ENCODE data around the gene KCNJ1. TPM values are rescaled to one million over a fixed set of nuclear protein-coding genes. Genes with fewer than 3 reads are reported as not detected.

Gene KCNJ1
- polyA plus RNA-seq, 1 donor, result not detected

DNA sequence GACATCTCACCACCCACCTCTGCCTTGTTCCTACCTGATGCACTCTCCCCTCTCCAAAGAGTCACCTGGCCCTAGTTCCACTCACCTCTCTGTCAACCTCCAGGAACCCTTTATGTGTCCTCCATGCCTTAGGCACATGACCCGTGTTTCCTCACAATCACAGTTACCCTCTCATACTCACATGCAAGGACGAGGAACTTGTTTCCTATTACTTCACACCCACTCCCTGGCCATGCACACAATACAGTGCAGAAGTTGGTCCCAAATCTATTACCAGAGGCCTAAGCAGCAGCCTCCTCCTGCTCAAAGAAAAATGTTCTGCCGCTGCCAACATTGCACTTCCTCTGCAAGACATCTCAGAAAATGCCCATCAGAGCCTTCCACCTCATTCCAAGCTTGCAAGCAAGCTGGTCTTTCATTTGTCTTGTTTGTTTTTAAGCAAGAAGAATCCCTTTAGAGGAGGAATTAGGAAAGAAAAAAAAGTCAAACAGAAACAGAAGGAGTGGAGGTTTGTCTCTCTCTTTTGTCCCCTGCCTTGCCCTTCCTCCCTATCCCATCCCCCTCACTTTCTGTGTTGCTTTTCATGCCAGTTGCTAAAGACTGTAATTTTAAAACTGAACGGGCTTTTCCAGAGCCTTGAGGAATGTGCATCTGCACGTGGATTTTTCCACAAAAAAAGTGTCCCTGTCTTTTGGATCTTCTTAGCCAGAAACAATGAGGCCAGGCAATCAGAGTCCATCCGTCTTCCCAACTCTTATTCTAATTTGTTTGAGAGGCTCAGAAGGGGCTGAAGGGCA, 63.4 kb downstream of the KCNJ1 start:
- no peaks in the 10 kb centered on the region for H3K4me1 ChIP-seq (ENCODE audit: control insufficient read depth, insufficient read depth, low read length)
- H3K4me3 ChIP-seq (ENCODE audit: low read length), result no peak overlapping the region
- WGBS (ENCODE audit: insufficient coverage, low lambda C conversion rate), result no CpG with 5 or more reads among the region's 6 CpGs
- no peaks in the 10 kb centered on the region for H3K36me3 ChIP-seq (ENCODE audit: control insufficient read depth, insufficient read depth, low read length)
- H3K9me3 ChIP-seq (ENCODE audit: control insufficient read depth, low read depth, low read length), result no peaks in the 10 kb centered on the region
- no peak for DNase-seq
- H3K27ac ChIP-seq (ENCODE audit: low read length), result no peak overlapping the region
- H3K27me3 ChIP-seq (ENCODE audit: control insufficient read depth, insufficient read depth, low read length), result peaks cover 19% of the 10 kb centered on the region

DNA sequence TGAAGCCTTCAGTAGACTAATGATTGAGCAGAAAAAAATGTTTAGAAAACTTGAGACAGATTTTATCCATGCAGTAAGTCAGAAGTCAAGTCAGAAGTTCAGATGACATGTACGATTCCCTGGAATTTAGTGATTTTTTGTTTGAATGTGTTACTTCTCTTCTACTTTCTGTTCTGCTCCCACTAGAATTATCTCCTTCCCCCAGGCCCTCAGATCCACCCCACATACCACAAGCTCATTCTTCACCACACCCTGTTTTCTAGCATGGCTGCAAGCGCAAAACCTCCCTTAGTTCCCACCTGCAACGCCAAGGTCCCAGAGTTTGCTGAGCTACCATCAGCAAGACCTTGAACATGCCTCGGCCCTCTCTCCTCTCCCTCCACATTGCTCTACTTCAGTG, 64.1 kb downstream of the KCNJ1 start:
- no CpG with 5 or more reads among the region's 4 CpGs for WGBS (ENCODE audit: insufficient coverage, low lambda C conversion rate)
- Histone ChIP-seq H3K27ac (ENCODE audit: low read length) (no peak overlapping the region), H3K4me1 (ENCODE audit: control insufficient read depth, insufficient read depth, low read length) (no peaks in the 10 kb centered on the region), H3K4me3 (ENCODE audit: low read length) (no peak overlapping the region), H3K36me3 (ENCODE audit: control insufficient read depth, insufficient read depth, low read length) (no peaks in the 10 kb centered on the region), H3K27me3 (ENCODE audit: control insufficient read depth, insufficient read depth, low read length) (peaks cover 19% of the 10 kb centered on the region), H3K9me3 (ENCODE audit: control insufficient read depth, low read depth, low read length) (no peaks in the 10 kb centered on the region)
- no peak for DNase-seq

DNA sequence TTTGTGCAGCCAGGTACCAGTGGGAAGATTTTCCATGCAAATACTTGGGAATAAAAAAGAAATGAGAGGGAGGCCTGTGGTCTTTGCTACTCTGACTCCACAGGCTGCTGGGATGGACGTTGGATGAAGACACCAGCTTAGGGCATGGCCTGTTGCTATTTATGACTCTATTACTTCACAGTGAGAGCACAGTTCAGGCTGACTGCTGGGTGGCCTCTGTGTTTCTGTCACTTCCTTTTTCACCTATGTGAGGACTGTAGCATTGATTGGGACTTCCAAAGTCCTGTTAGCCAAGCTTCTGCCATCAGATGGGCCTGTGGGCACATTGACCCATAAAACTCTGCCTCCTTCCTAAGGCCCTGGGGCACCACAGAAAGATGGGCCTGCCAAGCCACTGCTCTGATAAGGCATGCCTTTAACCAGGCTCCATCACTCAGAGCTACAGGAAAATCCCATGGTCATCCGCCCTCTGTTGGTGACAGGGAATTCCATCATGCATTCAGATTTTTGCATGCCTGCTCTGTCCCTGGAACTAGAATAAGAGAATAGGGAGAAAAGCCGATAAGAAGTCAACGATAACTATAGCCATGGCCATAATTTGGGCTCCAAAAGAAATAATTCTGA, 64.6 kb downstream of the KCNJ1 start:
- Histone ChIP-seq H3K9me3 (ENCODE audit: control insufficient read depth, low read depth, low read length) (no peaks in the 10 kb centered on the region), H3K36me3 (ENCODE audit: control insufficient read depth, insufficient read depth, low read length) (no peaks in the 10 kb centered on the region), H3K4me1 (ENCODE audit: control insufficient read depth, insufficient read depth, low read length) (no peaks in the 10 kb centered on the region), H3K27me3 (ENCODE audit: control insufficient read depth, insufficient read depth, low read length) (peaks cover 19% of the 10 kb centered on the region), H3K27ac (ENCODE audit: low read length) (no peak overlapping the region), H3K4me3 (ENCODE audit: low read length) (no peak overlapping the region)
- DNase-seq, result peak in 1 of 2 donors; percentile 7
- 36% methylated on average over 2 of the region's 4 CpGs for WGBS (ENCODE audit: insufficient coverage, low lambda C conversion rate)

DNA sequence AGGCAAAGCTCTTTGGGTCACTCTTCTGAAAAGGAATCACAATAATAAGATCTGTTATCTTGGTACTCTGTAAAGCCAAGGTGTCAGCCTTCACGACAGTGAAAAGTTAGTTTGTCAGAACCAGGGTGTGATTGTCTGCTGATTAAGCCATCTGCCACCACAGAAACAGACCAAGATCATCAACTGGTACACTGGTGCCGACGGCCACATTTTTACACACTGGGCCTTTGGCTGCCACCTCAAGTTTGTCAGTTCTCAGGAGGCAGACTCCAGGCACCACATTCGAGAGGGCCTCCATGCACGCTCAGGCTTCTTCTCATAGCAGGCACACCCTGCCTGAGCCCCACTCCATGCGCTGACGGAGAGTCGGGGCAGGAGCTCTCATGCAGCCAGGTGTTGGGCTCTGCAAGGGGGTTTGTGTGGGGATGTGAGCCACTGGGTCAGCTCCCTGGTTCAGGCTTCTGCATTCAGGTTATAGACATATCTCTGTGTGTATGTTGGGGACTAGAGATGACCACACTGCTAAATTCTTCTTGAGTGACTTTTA, 66.2 kb downstream of the KCNJ1 start:
- DNase-seq, result no peak
- no peaks in the 10 kb centered on the region for H3K36me3 ChIP-seq (ENCODE audit: control insufficient read depth, insufficient read depth, low read length)
- no peak overlapping the region for H3K4me3 ChIP-seq (ENCODE audit: low read length)
- WGBS (ENCODE audit: insufficient coverage, low lambda C conversion rate), result no CpG with 5 or more reads among the region's 8 CpGs
- H3K4me1 ChIP-seq (ENCODE audit: control insufficient read depth, insufficient read depth, low read length), result no peaks in the 10 kb centered on the region
- peaks cover 17% of the 10 kb centered on the region for H3K27me3 ChIP-seq (ENCODE audit: control insufficient read depth, insufficient read depth, low read length)
- no peak overlapping the region for H3K27ac ChIP-seq (ENCODE audit: low read length)
- no peaks in the 10 kb centered on the region for H3K9me3 ChIP-seq (ENCODE audit: control insufficient read depth, low read depth, low read length)

DNA sequence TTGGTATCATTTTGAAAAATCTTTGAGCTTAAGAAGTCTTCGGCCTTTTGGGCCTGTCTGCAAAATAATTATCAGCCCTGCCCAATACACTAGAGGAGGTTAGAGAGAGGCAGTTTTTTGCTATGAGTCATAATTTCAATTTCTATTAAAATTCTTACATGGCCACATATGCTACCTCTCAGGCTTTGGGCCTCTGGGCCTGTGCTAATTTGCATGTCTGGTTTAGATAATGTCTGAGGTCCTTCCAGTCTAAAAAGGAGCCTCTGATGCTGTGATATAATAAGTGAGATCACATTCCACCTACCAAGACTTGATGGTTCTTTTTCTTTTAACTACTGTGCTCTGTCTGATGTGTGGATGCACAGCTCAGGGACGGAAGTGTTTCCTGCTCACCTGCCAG, 70.8 kb downstream of the KCNJ1 start:
- no peak overlapping the region for H3K27ac ChIP-seq (ENCODE audit: low read length)
- no peak overlapping the region for H3K4me3 ChIP-seq (ENCODE audit: low read length)
- no peaks in the 10 kb centered on the region for H3K9me3 ChIP-seq (ENCODE audit: control insufficient read depth, low read depth, low read length)
- H3K36me3 ChIP-seq (ENCODE audit: control insufficient read depth, insufficient read depth, low read length), result no peaks in the 10 kb centered on the region
- H3K27me3 ChIP-seq (ENCODE audit: control insufficient read depth, insufficient read depth, low read length), result peaks cover 12% of the 10 kb centered on the region
- no peaks in the 10 kb centered on the region for H3K4me1 ChIP-seq (ENCODE audit: control insufficient read depth, insufficient read depth, low read length)
- DNase-seq, result no peak
- WGBS (ENCODE audit: insufficient coverage, low lambda C conversion rate), result no CpG with 5 or more reads among the region's 2 CpGs

DNA sequence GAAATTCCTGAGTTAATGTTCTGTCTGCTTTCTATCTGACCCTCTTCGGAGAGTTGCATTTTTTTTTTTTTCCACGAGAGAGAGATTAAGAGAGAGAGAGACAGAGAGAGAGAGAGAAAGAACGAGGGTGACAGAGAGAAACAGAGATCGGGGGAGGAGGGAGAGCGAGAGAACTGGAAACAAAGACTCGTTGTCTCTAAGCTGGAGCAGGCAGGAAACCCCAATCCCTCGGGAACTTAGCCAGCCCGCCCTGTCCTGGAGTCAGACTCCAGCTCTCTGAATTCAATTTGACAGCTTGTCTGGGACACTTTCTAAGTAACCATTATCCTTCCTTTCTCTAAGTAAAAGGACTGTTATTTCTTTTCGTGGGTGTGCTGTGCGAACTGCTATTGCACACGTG, 76.9 kb downstream of the KCNJ1 start:
- H3K4me1 ChIP-seq (ENCODE audit: control insufficient read depth, insufficient read depth, low read length), result no peaks in the 10 kb centered on the region
- no peak overlapping the region for H3K27ac ChIP-seq (ENCODE audit: low read length)
- peaks cover 21% of the 10 kb centered on the region for H3K27me3 ChIP-seq (ENCODE audit: control insufficient read depth, insufficient read depth, low read length)
- peak in 1 of 2 donors; percentile 11 for DNase-seq
- H3K9me3 ChIP-seq (ENCODE audit: control insufficient read depth, low read depth, low read length), result no peaks in the 10 kb centered on the region
- no CpG with 5 or more reads among the region's 11 CpGs for WGBS (ENCODE audit: insufficient coverage, low lambda C conversion rate)
- H3K4me3 ChIP-seq (ENCODE audit: low read length), result no peak overlapping the region
- H3K36me3 ChIP-seq (ENCODE audit: control insufficient read depth, insufficient read depth, low read length), result no peaks in the 10 kb centered on the region

DNA sequence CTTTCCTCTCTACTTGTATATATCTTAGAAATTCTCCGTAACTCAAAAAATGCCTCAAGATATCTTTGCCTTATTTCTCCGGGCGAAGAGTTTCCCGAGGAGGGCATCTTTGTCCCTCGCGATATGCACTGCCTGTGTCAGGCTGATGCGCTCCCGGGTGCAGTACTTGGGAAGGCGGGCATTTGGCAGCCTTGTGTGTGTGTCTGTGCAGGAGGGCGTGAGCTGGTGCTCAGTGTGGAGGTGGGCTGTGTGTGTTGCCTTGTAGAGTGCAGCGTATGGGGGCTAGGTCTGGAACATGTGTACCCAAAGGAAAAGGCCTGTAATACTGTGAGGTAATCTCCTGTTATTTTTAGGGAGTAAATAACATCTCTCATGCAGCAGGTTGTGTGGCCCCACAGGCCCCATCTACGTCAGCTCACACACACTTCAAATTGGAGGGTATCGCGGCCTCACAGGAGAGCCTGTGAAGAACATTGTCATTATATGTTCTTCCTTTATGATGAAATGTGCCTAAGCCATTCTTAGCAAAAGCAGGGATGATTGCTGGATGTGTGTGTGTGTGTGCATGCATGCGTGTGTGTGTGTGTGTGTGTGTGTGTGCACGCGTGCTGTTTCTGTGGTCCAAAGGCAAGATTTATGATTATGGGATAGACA, 77.5 kb downstream of the KCNJ1 start:
- no peaks in the 10 kb centered on the region for H3K9me3 ChIP-seq (ENCODE audit: control insufficient read depth, low read depth, low read length)
- H3K4me3 ChIP-seq (ENCODE audit: low read length), result no peak overlapping the region
- no peak overlapping the region for H3K27ac ChIP-seq (ENCODE audit: low read length)
- no peaks in the 10 kb centered on the region for H3K36me3 ChIP-seq (ENCODE audit: control insufficient read depth, insufficient read depth, low read length)
- DNase-seq, result no peak
- no CpG with 5 or more reads among the region's 17 CpGs for WGBS (ENCODE audit: insufficient coverage, low lambda C conversion rate)
- H3K27me3 ChIP-seq (ENCODE audit: control insufficient read depth, insufficient read depth, low read length), result peaks cover 19% of the 10 kb centered on the region
- no peaks in the 10 kb centered on the region for H3K4me1 ChIP-seq (ENCODE audit: control insufficient read depth, insufficient read depth, low read length)

Other genes with a start within 250 kb of the KCNJ1 start
- 9.7 TPM for gene FLI1, start 173.2 kb downstream of the KCNJ1 start, polyA plus RNA-seq
- 2.6 TPM for gene KCNJ5, start 24.1 kb upstream of the KCNJ1 start, polyA plus RNA-seq
- 0.31 TPM for gene TP53AIP1, start 75.6 kb upstream of the KCNJ1 start, polyA plus RNA-seq